ENCODE measurements around the gene PAQR5.

Gene PAQR5

DNA sequence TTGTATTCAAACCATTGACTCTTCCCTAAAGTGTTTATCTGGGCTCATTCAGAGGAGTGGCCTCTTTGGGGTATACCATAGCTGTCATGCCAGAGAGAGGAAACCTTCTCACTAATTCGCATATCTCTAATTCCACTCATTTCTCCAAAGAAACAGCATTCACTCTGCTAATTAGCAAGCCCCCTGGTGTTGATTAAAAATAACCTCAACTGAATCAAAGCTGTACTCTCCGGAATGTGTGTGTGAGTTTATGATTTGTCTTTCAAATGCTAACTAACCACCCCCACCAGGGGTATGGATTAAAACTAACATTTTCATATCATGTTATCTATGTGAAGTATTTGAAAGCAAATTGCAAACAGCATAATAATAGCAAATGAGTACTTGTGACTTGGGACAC is 45.5 kb downstream of the PAQR5 start:
- Histone ChIP-seq H3K36me3 (ENCODE audit: low read length) (no peaks in the 10 kb centered on the region), H2AFZ (ENCODE audit: low read depth, low read length, severe bottlenecking) (no peak overlapping the region), H3K4me2 (ENCODE audit: low read depth, low read length, poor library complexity, severe bottlenecking) (no peak overlapping the region), H3K27ac (ENCODE audit: low read depth, low read length) (no peak overlapping the region), H3K9me3 (ENCODE audit: insufficient read depth, low read length) (no peaks in the 10 kb centered on the region), H3K27me3 (ENCODE audit: low read length) (no peaks in the 10 kb centered on the region), H3K9me2 (replicated peaks; ENCODE audit: insufficient read depth, low read length) (no peaks in the 10 kb centered on the region), H3F3A (ENCODE audit: insufficient read depth) (no peaks in the 10 kb centered on the region), H4K20me1 (ENCODE audit: low read depth, low read length) (no peaks in the 10 kb centered on the region), H3K79me2 (ENCODE audit: insufficient read depth, low read length) (no peaks in the 10 kb centered on the region), H3K9ac (ENCODE audit: low read length) (no peak overlapping the region), H3K4me3 (ENCODE audit: insufficient read depth, low read length, poor library complexity, severe bottlenecking) (no peak overlapping the region)
- no peak for TF ChIP-seq EZH2phosphoT487 (conservative IDR thresholded peaks at IDR 0.05; ENCODE audit: low read length)
- TF ChIP-seq, protein P1, sequence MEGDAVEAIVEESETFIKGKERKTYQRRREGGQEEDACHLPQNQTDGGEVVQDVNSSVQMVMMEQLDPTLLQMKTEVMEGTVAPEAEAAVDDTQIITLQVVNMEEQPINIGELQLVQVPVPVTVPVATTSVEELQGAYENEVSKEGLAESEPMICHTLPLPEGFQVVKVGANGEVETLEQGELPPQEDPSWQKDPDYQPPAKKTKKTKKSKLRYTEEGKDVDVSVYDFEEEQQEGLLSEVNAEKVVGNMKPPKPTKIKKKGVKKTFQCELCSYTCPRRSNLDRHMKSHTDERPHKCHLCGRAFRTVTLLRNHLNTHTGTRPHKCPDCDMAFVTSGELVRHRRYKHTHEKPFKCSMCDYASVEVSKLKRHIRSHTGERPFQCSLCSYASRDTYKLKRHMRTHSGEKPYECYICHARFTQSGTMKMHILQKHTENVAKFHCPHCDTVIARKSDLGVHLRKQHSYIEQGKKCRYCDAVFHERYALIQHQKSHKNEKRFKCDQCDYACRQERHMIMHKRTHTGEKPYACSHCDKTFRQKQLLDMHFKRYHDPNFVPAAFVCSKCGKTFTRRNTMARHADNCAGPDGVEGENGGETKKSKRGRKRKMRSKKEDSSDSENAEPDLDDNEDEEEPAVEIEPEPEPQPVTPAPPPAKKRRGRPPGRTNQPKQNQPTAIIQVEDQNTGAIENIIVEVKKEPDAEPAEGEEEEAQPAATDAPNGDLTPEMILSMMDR (IDR thresholded peaks at IDR 0.05; ENCODE audit: insufficient read depth, low read length, poor library complexity, severe bottlenecking), result no peak

GRCh38 chr15:69346112-69346511 is 47.4 kb downstream of the PAQR5 start:
- Histone ChIP-seq H3K4me2 (ENCODE audit: low read depth, low read length, poor library complexity, severe bottlenecking) (no peak overlapping the region), H3K27me3 (ENCODE audit: low read length) (no peaks in the 10 kb centered on the region), H3K9me3 (ENCODE audit: insufficient read depth, low read length) (no peaks in the 10 kb centered on the region), H3F3A (ENCODE audit: insufficient read depth) (no peaks in the 10 kb centered on the region), H2AFZ (ENCODE audit: low read depth, low read length, severe bottlenecking) (no peak overlapping the region), H3K9me2 (replicated peaks; ENCODE audit: insufficient read depth, low read length) (no peaks in the 10 kb centered on the region), H4K20me1 (ENCODE audit: low read depth, low read length) (no peaks in the 10 kb centered on the region), H3K4me3 (ENCODE audit: insufficient read depth, low read length, poor library complexity, severe bottlenecking) (no peak overlapping the region), H3K36me3 (ENCODE audit: low read length) (no peaks in the 10 kb centered on the region), H3K9ac (ENCODE audit: low read length) (no peak overlapping the region), H3K79me2 (ENCODE audit: insufficient read depth, low read length) (no peaks in the 10 kb centered on the region), H3K27ac (ENCODE audit: low read depth, low read length) (no peak overlapping the region)
- TF ChIP-seq, protein P1 (IDR thresholded peaks at IDR 0.05; ENCODE audit: insufficient read depth, low read length, poor library complexity, severe bottlenecking), result no peak
- TF ChIP-seq EZH2phosphoT487 (conservative IDR thresholded peaks at IDR 0.05; ENCODE audit: low read length), result no peak

DNA sequence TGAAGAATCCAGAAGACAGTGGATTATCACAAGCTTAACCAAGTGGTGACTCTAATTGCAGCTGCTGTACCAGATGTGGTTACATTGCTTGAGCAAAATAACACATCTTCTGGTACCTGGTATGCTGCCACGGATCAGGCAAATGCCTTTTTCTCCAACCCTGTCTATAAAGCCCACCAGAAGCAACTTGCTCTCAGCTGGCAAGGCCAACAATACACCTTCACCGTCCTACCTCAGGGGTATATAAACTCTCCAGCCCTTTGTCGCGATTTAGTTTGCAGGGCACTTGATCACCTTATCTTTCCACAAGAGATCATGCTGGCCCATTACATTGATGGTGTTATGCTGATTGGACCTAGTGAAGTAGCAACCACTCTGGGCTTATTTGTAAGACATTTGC is 52.6 kb downstream of the PAQR5 start:
- H3K36me3 ChIP-seq (ENCODE audit: low read length), result no peaks in the 10 kb centered on the region
- H2AFZ ChIP-seq (ENCODE audit: low read depth, low read length, severe bottlenecking), result no peak overlapping the region
- no peak overlapping the region for H3K27ac ChIP-seq (ENCODE audit: low read depth, low read length)
- no peaks in the 10 kb centered on the region for H4K20me1 ChIP-seq (ENCODE audit: low read depth, low read length)
- no peak overlapping the region for H3K4me3 ChIP-seq (ENCODE audit: insufficient read depth, low read length, poor library complexity, severe bottlenecking)
- TF ChIP-seq, protein P1 (IDR thresholded peaks at IDR 0.05; ENCODE audit: insufficient read depth, low read length, poor library complexity, severe bottlenecking), result no peak
- TF ChIP-seq EZH2phosphoT487 (conservative IDR thresholded peaks at IDR 0.05; ENCODE audit: low read length), result no peak
- H3K9ac ChIP-seq (ENCODE audit: low read length), result no peak overlapping the region
- no peaks in the 10 kb centered on the region for H3K9me2 ChIP-seq (replicated peaks; ENCODE audit: insufficient read depth, low read length)
- no peaks in the 10 kb centered on the region for H3K27me3 ChIP-seq (ENCODE audit: low read length)
- H3K9me3 ChIP-seq (ENCODE audit: insufficient read depth, low read length), result no peaks in the 10 kb centered on the region
- H3K4me2 ChIP-seq (ENCODE audit: low read depth, low read length, poor library complexity, severe bottlenecking), result no peak overlapping the region
- no peaks in the 10 kb centered on the region for H3K79me2 ChIP-seq (ENCODE audit: insufficient read depth, low read length)
- no peaks in the 10 kb centered on the region for H3F3A ChIP-seq (ENCODE audit: insufficient read depth)
